GM21825 (cell line): ENCODE results near the gene INTS11.

ENCODE experiments used
- ATAC-seq: cut with Tn5 transposase; IDR thresholded peaks from one replicate; pipeline ENCODE4 v1.9.1; 2021; ENCODE audit warnings: mild to moderate bottlenecking, moderate library complexity; ENCODE audit not compliant: unreplicated experiment

Gene INTS11

DNA sequence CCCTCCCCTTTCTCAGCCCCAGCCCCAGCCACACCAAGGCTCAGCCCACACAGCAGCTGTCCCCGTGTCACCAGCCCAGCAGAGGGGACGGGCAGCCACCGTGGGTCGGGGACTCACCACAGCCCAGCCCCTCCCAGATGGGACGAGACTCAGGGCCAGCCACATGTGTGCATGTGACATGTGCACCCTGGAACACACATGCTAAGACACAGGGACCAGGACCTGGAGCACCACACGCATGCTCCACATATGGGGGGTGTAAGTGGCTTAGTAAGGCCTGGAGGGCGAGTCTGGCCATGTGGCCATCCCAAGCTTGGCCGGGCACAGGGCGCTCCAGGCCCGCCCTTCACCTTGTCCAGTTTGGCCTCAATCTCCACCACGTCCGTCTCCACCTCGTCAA, 20.7 kb downstream of the INTS11 start:
- no peak for ATAC-seq

- ATAC-seq = no peak
Observed at GRCh38 chr1:1302951-1303509, 21.4 kb downstream of the INTS11 start.

DNA sequence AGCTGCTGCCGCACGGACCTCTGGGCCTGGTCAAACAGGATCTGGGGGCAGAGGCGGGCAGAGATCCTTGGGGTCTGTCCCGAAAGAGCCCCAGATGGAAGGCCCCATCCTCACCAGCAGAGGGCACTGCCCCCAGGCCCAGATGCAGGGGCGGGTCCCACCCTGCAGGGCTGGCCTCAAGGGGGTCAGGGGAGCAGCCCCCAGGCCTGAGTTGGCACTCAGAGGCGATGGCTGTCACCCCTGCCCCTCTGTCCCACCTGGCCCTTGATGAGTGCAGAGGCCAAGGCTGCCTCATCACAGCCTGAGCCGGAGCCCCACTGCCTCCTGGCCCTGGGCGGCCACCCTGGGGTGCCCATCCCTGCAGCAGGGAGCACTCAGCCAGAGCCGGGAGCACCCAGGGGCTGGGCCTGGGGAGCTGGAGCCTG, 22.4 kb downstream of the INTS11 start:
- no peak for ATAC-seq

GRCh38 chr1:1300352-1300739, 24.1 kb downstream of the INTS11 start:
- no peak for ATAC-seq

DNA sequence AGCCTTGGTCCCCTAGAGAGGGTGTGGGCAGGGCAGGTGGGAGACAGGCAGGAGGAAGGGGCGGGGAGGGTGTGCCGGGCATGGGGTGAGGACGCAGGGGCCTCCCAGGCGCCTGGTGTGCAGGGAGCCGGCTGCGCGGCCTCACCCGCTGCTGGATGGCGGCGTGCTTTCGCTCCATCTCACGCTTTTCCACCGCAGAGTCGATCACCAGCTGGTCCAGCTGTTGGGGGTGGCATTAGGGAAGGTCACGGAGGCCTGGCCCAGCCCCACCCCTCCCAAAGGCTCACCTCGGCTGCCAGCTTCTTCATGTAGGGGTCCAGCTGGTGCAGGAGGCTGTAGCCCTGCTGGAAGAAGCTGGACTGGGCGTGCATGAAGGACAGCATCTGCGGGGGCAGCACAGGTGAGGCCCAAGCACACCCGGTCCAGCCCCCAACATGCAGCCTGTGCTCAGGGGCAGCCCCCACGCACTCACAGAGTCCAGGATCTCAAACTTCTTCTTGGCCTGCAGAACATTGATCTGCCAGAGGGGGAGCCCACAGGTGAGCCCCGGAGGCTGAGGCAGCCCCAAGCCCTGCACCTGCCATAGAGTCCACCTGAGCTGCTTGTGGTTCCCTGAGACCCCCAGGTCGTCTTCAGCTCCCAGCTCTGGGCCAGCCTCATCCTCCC, 24.6 kb downstream of the INTS11 start:
- no peak for ATAC-seq

DNA sequence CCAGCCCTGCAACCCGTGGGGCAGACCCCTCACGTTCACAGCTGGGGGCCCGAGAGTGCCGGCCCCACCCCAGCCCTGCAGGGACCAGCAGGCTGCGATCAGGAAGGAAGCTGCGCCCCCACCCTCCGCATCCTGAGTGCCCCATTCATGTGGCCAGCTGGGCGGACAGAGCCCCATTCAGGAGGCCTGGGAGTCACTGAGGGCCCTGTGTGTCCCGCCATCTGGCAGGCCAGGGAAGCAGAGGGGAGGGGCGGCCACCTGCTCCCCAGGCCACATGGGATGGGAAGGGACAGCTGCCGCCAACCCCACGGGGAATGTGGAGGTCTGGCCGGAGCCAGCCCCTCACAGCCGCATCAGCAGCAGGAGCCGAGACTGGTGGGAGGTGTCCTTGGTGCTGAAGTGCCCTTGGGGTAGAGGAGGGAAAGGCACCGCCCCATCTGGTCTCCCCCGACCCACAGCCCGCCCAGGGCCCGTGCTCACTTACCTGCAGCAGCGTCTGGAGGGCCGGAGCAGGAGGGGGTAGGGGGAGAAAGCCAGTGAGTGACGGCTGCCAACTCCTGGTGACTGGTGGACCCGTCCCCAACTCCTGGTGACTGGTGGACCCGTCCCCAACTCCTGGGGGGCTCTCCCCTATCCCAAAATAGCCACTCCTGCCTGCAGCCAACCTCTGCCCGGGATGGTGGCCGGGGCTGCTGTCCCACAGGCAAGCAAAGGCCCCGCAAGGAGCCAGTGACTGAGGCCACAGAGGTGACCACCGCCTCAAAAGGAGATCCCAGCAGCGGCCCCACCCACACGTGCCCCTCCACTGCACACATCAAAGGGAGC, 25.4 kb downstream of the INTS11 start:
- ATAC-seq = no peak

GRCh38 chr1:1297802-1298424, 26.5 kb downstream of the INTS11 start:
- ATAC-seq = no peak

GRCh38 chr1:1296070-1297061, 28.1 kb downstream of the INTS11 start:
- ATAC-seq = no peak

GRCh38 chr1:1295154-1295923, 29.1 kb downstream of the INTS11 start:
- no peak for ATAC-seq

GRCh38 chr1:1294250-1294890, 30.1 kb downstream of the INTS11 start:
- ATAC-seq = no peak

- no peak for ATAC-seq
Observed at GRCh38 chr1:1293263-1294249, 30.9 kb downstream of the INTS11 start.

GRCh38 chr1:1292851-1293250, 31.6 kb downstream of the INTS11 start:
- no peak for ATAC-seq

DNA sequence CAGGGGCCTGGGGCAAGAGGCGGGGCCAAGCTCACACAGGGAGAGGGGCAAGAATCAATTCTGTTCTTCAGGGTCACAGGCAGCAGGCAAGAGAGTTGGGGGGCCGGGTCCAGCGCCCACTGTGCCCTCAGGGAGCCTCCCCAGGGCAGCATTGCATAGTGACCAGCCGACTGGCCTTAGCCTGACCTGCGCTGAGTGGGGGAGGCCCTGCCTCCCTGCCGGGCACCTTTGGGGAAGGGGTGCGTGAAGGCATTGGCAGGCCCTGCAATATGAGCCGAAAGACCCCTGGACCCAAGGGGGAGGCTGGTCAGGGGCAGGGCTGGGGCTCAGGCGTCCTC, 32.0 kb downstream of the INTS11 start:
- ATAC-seq = no peak

- ATAC-seq = no peak
Observed at GRCh38 chr1:1291548-1292441, 32.7 kb downstream of the INTS11 start.

DNA sequence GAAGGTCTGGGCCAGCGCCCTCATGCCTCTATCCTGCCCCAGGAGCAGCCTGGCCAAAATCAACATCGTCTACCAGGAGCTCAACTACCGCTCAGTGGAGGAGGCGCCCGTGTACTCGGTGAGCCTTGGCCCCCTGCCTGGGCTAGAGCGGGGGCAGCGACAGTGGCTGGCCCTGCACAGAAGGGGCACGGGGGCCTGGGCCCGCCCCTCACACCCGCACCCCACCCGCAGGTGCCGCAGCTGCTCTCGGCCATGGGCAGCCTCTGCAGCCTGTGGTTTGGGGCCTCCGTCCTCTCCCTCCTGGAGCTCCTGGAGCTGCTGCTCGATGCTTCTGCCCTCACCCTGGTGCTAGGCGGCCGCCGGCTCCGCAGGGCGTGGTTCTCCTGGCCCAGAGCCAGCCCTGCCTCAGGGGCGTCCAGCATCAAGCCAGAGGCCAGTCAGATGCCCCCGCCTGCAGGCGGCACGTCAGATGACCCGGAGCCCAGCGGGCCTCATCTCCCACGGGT, 33.4 kb downstream of the INTS11 start:
- ATAC-seq = no peak

GRCh38 chr1:1290238-1290731, 34.2 kb downstream of the INTS11 start:
- ATAC-seq = no peak
